Medulla oblongata (tissue), 1 donor: Measurements from ENCODE around the gene SNAP29.
"Not testable (repeated sequence)": the region's sequence is repeated elsewhere in the genome, so short reads cannot be mapped to it uniquely, and the experiment has no call there.

ENCODE experiments used
- DNase-seq: peaks from one replicate; pipeline ENCODE4 v3.0.0-alpha.2; 2015; ENCODE audit errors: extremely low spot score

Gene SNAP29

GRCh38 chr22:20930435-20930834, 71.6 kb downstream of the SNAP29 start:
- DNase-seq: not testable (repeated sequence)

- DNase-seq: no peak
Measured at GRCh38 chr22:20931126-20931654, 72.4 kb downstream of the SNAP29 start.

GRCh38 chr22:20933910-20934309, 75.1 kb downstream of the SNAP29 start:
- DNase-seq: no peak

- not testable (repeated sequence) for DNase-seq
Measured at GRCh38 chr22:20935049-20935448, 76.2 kb downstream of the SNAP29 start.

GRCh38 chr22:20935780-20936539, 77.2 kb downstream of the SNAP29 start:
- DNase-seq: not testable (repeated sequence)

GRCh38 chr22:20937031-20937793, 78.4 kb downstream of the SNAP29 start:
- DNase-seq: no peak

- no peak for DNase-seq
Measured at GRCh38 chr22:20937794-20938671, 79.2 kb downstream of the SNAP29 start.

- not testable (repeated sequence) for DNase-seq
Measured at GRCh38 chr22:20939457-20940185, 80.8 kb downstream of the SNAP29 start.

- no peak for DNase-seq
Measured at GRCh38 chr22:20940186-20940651, 81.4 kb downstream of the SNAP29 start.
